GM12891 (cell line): ENCODE data around the gene FAM107A.
A peak's percentile ranks its signal among the peaks of the same experiment; 100 is the strongest.

Experiments used
- DNase-seq: peaks from one replicate; pipeline ENCODE4 v3.0.0; 2011; ENCODE audit warnings: low spot score; ENCODE audit not compliant: insufficient read length
- FAIRE-seq: peaks from 2 replicates; lab custom pipeline; 2011; peaks lifted over from hg19 to GRCh38; lab: Jason Lieb, UNC
- PAX5 ChIP-seq: IDR thresholded peaks from 2 replicates; pipeline ENCODE4 v1.6.1; 2011; ENCODE audit warnings: low read length, moderate library complexity, mild to moderate bottlenecking; ENCODE audit not compliant: insufficient read depth, severe bottlenecking
- POLR2A ChIP-seq: IDR thresholded peaks from 2 replicates; pipeline ENCODE4 v1.6.1; 2011; ENCODE audit warnings: low read depth, low read length, control low read depth
- POLR2AphosphoS5 ChIP-seq: IDR thresholded peaks from 2 replicates; pipeline ENCODE4 v1.6.1; 2011; ENCODE audit warnings: low read depth, low read length, control low read depth
- POU2F2 ChIP-seq: IDR thresholded peaks from 2 replicates; pipeline ENCODE4 v1.6.1; 2011; ENCODE audit warnings: low read depth, mild to moderate bottlenecking, control low read depth, low read length, moderate library complexity
- SPI1 ChIP-seq: IDR thresholded peaks from 2 replicates; pipeline ENCODE4 v1.6.1; 2011; ENCODE audit warnings: low read depth, low read length, control low read depth
- TAF1 ChIP-seq: IDR thresholded peaks from 2 replicates; pipeline ENCODE4 v1.6.1; 2011; ENCODE audit warnings: low read depth, low read length, control low read depth

The FAM107A gene

GRCh38 chr3:58569287-58570001 lies 7.7 kb downstream of the FAM107A start:
- no peak for DNase-seq
- TF ChIP-seq POLR2AphosphoS5 (no peak), SPI1 (no peak), POU2F2 (no peak), POLR2A (no peak), TAF1 (no peak), PAX5 (no peak)
- FAIRE-seq = no peak

GRCh38 chr3:58568572-58569286 lies 8.5 kb downstream of the FAM107A start:
- no peak for DNase-seq
- TF ChIP-seq POU2F2 = no peak
- no peak for TF ChIP-seq SPI1
- no peak for TF ChIP-seq POLR2A
- no peak for TF ChIP-seq PAX5
- no peak for TF ChIP-seq TAF1
- TF ChIP-seq POLR2AphosphoS5 = no peak
- FAIRE-seq = peak; percentile 84

- TF ChIP-seq PAX5 (no peak), POLR2AphosphoS5 (no peak), POLR2A (no peak), SPI1 (no peak), POU2F2 (no peak), TAF1 (no peak)
- DNase-seq (no peak), FAIRE-seq (no peak)
These were observed 10.0 kb downstream of the FAM107A start for GRCh38 chr3:58567251-58567515.

GRCh38 chr3:58566398-58567250 lies 10.6 kb downstream of the FAM107A start:
- no peak for TF ChIP-seq POLR2AphosphoS5
- TF ChIP-seq POLR2A = no peak
- no peak for TF ChIP-seq SPI1
- no peak for TF ChIP-seq POU2F2
- TF ChIP-seq PAX5 = no peak
- no peak for TF ChIP-seq TAF1
- DNase-seq = no peak
- FAIRE-seq = no peak

- DNase-seq (no peak), FAIRE-seq (no peak)
- TF ChIP-seq POLR2A (no peak), PAX5 (no peak), SPI1 (no peak)
These were observed 11.4 kb downstream of the FAM107A start for GRCh38 chr3:58565621-58566397.

- DNase-seq (no peak), FAIRE-seq (no peak)
- no peak for TF ChIP-seq TAF1
- TF ChIP-seq POLR2A = no peak
- TF ChIP-seq POLR2AphosphoS5 = no peak
- no peak for TF ChIP-seq POU2F2
- TF ChIP-seq SPI1 = no peak
These were observed 12.6 kb downstream of the FAM107A start for GRCh38 chr3:58564456-58565160.

GRCh38 chr3:58564054-58564453 lies 13.1 kb downstream of the FAM107A start:
- FAIRE-seq (no peak), DNase-seq (no peak)

GRCh38 chr3:58563386-58564035 lies 13.7 kb downstream of the FAM107A start:
- DNase-seq (no peak), FAIRE-seq (no peak)
- TF ChIP-seq POLR2A = no peak
- TF ChIP-seq SPI1 = no peak
- TF ChIP-seq POU2F2 = no peak
- TF ChIP-seq TAF1 = no peak
- TF ChIP-seq POLR2AphosphoS5 = no peak
- TF ChIP-seq PAX5 = no peak

More at GRCh38 chr3:58564054-58564453, 13.1 kb downstream of the FAM107A start:
- TF ChIP-seq POLR2A = no peak
- no peak for TF ChIP-seq TAF1
- no peak for TF ChIP-seq POLR2AphosphoS5
- no peak for TF ChIP-seq POU2F2
- no peak for TF ChIP-seq SPI1
- no peak for TF ChIP-seq PAX5

- DNase-seq (no peak), FAIRE-seq (no peak)
- TF ChIP-seq POLR2A = no peak
- no peak for TF ChIP-seq TAF1
- no peak for TF ChIP-seq POU2F2
- TF ChIP-seq PAX5 = no peak
- no peak for TF ChIP-seq SPI1
- TF ChIP-seq POLR2AphosphoS5 = no peak
These were observed 14.7 kb downstream of the FAM107A start for GRCh38 chr3:58562498-58562897.
